Jurkat, Clone E6-1 (cell line): ENCODE results near the gene ZNF701. TPM values are rescaled to one million over a fixed set of nuclear protein-coding genes. Genes with fewer than 3 reads are reported as not detected.
"Not testable (repeated sequence)": the region's sequence is repeated elsewhere in the genome, so short reads cannot be mapped to it uniquely, and the experiment has no call there.

ENCODE experiments used
- DNase-seq: peaks from one replicate; pipeline ENCODE4 v3.0.0-alpha.2; 2011; ENCODE audit warnings: low read depth, low spot score
- H3K4me3 ChIP-seq: 2 replicates; pipeline ENCODE4 v1.5.1; 2011; ENCODE audit warnings: mild to moderate bottlenecking, low read length, control low read depth, moderate library complexity
- polyA plus RNA-seq: library from polyadenylated mRNA; unstranded; fragments of >200 nt; gene quantifications from one replicate; pipeline ENCODE4 v1.2.1, GENCODE V29; 2012; ENCODE audit warnings: missing spikeins; ENCODE audit not compliant: insufficient read length, insufficient read depth

Gene ZNF701
- not detected for polyA plus RNA-seq

- no peak for DNase-seq
- H3K4me3 ChIP-seq = no peak within 1 kb of the TSS
These were observed at the start of gene ZNF701 for GRCh38 chr19:52570000-52570861. Gene ZNF701, plus strand, starts transcription at chr19:52570287. Its CDS starts 3,861 bp downstream, at chr19:52574148.

DNA sequence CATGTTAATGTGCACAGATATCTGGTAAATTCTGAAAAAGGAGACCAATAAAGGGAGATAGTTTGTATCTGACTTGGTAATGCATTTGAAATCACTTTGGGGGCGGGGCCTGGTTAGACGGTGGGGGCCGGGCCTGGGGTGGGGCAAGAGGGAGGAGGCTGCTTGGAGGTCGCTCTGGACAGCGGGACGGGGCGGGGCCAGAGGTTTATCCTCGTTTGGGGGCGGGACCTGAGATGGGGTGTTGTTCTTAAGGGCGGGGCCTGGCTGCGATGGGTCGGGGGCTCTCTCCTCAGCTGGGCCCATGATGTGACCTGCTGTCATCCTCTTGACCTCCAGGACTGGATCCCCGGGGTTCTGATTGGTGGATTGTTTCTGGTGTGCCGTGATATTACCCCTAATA is 47.5 kb upstream of the ZNF701 start:
- no peak for DNase-seq
- no peak overlapping the region for H3K4me3 ChIP-seq

DNA sequence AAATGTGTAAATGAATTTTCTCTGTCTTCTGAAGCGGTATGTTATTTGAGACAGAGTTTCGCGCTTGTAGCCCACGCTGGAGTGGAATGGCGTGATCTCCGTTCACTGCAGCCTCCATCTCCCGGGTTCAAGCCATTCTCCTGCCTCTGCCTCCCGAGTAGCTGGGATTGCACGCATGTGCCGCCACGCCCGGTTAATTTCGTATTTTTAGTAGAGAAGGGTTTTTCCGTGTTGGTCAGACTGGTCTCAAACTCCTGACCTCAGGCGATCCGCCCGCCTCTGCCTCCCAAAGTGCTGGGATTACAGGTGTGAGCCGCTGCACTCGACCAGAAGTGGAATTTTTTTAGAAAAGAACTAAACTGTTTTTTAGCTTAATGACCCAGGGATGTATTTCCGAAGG is 46.0 kb upstream of the ZNF701 start:
- H3K4me3 ChIP-seq = no peak overlapping the region
- DNase-seq = no peak

- H3K4me3 ChIP-seq = peak within 1 kb of the TSS; percentile 72
- peak; percentile 66 for DNase-seq
These were observed 42.7 kb upstream of the ZNF701 start, which contains the start of gene ZNF808 for GRCh38 chr19:52527134-52527955. Gene ZNF808, plus strand, starts transcription at chr19:52527668. Its CDS starts 15,617 bp downstream, at chr19:52543285.

DNA sequence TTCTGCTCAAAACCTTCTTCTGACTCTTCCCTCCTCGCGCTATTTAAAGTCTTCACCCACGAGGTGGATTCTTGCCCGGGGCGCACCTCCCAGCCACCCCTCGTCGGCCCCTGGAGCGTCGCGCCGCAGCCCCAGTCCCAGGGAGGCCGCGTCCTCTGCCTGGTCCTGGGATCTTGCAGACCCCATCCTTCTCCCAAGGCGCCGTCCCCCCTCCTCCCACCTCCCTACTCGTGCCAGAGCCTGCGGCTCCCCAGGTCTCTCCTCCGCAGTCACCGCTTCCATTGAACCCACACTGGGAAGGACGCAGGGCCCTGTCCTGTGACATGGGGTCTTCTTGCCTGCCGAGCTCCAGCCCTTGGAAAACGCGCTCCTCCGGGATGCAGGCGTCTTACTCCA is 42.1 kb upstream of the ZNF701 start:
- peak overlapping the region; percentile 72 for H3K4me3 ChIP-seq
- no peak for DNase-seq

GRCh38 chr19:52532480-52532879 is 37.6 kb upstream of the ZNF701 start:
- DNase-seq = no peak

DNA sequence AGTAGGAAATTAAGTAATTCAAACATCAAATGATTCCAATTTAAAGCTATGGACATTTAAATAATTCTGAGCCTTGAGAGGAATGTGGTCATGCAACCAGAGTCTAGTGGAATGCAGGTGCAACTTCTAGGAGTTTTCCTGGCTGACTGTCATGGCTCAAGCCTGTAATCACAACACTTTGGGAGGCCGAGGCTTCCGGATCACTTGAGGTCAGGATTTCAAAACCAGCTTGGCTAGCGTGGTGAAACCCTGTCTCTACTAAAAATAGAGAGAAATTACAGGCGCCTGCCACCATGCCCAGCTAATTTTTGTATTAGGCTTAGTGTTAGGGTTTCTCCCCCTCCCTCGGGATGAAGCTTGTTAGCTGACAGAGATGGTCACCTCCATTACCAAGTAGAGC is 36.2 kb upstream of the ZNF701 start:
- no peak for DNase-seq
- no peak overlapping the region for H3K4me3 ChIP-seq

More at GRCh38 chr19:52532480-52532879, 37.6 kb upstream of the ZNF701 start:
- H3K4me3 ChIP-seq = no peak overlapping the region

- DNase-seq, H3K4me3 ChIP-seq: not testable (repeated sequence)
These were observed 34.7 kb upstream of the ZNF701 start for GRCh38 chr19:52535385-52535770.

- H3K4me3 ChIP-seq = no peak overlapping the region
- no peak for DNase-seq
These were observed 34.2 kb upstream of the ZNF701 start for GRCh38 chr19:52535771-52536447.

GRCh38 chr19:52536448-52536800 is 33.7 kb upstream of the ZNF701 start:
- H3K4me3 ChIP-seq = no peak overlapping the region

DNA sequence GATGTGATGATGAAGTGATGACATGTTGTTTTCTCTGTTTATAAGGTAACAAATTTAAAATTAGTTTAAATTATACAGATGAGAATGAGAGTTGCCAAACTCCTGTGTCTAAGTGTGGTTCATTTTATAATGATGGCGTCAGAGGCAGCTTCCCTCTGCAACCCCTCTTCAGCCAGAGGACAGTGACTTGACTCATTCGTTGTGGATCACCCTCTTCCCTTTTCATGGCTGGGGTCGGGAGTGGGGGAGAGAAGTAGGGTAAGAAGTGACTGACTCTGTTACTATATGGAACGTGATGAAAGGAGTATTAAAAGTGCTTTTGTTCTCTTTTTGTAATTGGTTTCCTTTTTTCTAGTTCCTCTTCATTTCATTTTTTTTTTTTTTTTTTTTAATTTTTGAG is 31.3 kb upstream of the ZNF701 start:
- H3K4me3 ChIP-seq, DNase-seq: not testable (repeated sequence)

More at GRCh38 chr19:52536448-52536800, 33.7 kb upstream of the ZNF701 start:
- DNase-seq = no peak

DNA sequence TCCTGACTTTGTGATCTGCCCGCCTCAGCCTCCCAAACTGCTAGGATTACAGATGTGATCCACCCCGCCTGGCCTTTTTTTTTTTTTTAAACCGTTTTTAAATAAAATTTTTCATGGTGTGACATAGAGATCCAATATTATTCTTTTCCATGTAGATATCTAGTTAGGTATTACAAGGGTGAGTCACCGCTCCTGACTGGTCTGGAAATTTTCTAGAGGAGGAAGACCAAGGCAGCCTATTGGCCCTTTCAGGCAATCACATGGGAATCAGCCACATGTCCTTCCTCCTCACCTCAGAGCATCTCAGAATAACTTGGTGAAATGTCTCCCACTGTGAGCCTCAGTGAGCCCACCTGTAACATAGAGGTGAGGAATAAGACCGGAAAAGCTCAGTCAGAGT is 28.9 kb upstream of the ZNF701 start:
- DNase-seq, H3K4me3 ChIP-seq: not testable (repeated sequence)

- DNase-seq = no peak
- no peak overlapping the region for H3K4me3 ChIP-seq
These were observed 28.5 kb upstream of the ZNF701 start for GRCh38 chr19:52541608-52542007.

DNA sequence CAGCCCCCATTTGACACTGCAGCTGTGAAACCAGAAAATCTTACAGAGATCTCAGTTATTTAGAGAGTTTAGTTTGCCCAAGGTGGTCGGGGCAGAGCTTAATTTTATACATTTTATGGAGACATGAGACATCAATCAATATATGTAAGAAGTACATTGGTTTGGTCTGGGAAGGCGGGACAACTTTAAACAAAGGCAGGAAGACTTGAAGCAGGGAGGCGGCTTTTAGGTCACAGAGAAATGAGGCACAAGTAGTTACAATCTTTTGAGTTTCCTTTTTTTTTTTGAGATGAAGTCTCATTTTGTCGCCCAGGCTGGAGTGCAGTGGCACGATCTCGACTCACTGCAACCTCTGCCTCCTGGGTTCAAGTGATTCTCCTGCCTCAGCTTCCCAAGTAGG is 27.5 kb upstream of the ZNF701 start:
- H3K4me3 ChIP-seq, DNase-seq: not testable (repeated sequence)

- H3K4me3 ChIP-seq = no peak overlapping the region
These were observed 27.0 kb upstream of the ZNF701 start for GRCh38 chr19:52542984-52543664.

DNA sequence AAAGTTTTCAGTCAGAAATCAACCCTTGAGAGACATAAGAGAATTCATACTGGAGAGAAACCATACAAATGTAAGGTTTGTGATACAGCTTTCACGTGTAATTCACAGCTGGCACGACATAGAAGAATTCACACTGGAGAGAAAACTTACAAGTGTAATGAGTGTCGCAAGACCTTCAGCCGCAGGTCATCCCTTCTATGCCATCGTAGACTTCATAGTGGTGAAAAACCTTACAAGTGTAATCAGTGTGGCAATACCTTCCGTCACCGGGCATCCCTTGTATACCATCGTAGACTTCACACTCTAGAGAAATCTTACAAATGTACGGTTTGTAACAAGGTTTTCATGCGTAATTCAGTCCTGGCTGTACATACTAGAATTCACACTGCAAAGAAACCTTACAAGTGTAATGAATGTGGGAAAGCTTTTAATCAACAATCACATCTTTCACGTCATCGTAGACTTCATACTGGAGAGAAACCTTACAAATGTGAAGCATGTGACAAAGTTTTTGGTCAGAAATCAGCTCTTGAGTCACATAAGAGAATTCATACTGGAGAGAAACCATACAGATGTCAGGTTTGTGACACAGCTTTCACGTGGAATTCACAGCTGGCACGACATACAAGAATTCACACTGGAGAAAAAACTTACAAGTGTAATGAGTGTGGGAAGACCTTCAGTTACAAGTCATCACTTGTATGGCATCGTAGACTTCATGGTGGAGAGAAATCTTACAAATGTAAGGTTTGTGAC is 15.7 kb upstream of the ZNF701 start:
- no peak overlapping the region for H3K4me3 ChIP-seq
- no peak for DNase-seq

More at GRCh38 chr19:52542984-52543664, 27.0 kb upstream of the ZNF701 start:
- DNase-seq = peak; percentile 5

GRCh38 chr19:52557231-52557995 is 12.7 kb upstream of the ZNF701 start:
- DNase-seq = no peak
- H3K4me3 ChIP-seq = no peak overlapping the region
